PC-3 (cell line): ENCODE measurements around the gene ATXN7L1. TPM values are rescaled to one million over a fixed set of nuclear protein-coding genes. Genes with fewer than 3 reads are reported as not detected.

Source experiments
- ATAC-seq: fragments of 200-7000 bp; cut with Tn5 transposase; 2 replicates; pipeline ENCODE4 v1.9.1; 2020; ENCODE audit warnings: mild to moderate bottlenecking, moderate library complexity
- BruUV-seq: library from RNA; stranded (reverse); fragments of 400-500 nt; replicated peaks from 2 replicates; lab custom pipeline; 2021; lab: Mats Ljungman, UMichigan
- CTCF ChIA-PET: fragments of 300-600 bp; sonication (Branson Sonifier 250); formaldehyde crosslinking; loops from one replicate; lab custom pipeline; 2022; ENCODE audit warnings: antibody characterized with exemption; lab: Charles Lee
- POLR2A ChIA-PET: fragments of 300-600 bp; sonication (Branson Sonifier 250); formaldehyde crosslinking; loops from one replicate; lab custom pipeline; 2022; ENCODE audit warnings: antibody characterized with exemption; ENCODE audit not compliant: unreplicated experiment; lab: Charles Lee
- DNase-seq: peaks from one replicate; pipeline ENCODE4 v3.0.0-alpha.2; 2015
- H2AFZ ChIP-seq: fragments of 300-600 bp; sonication (generic); 2 replicates; pipeline ENCODE4 v1.6.0; 2016; ENCODE audit warnings: antibody characterized with exemption, low read length
- H3F3A ChIP-seq: fragments of 300-600 bp; sonication (generic); one replicate; pipeline ENCODE4 v1.6.0; 2017; ENCODE audit warnings: antibody characterized with exemption, low read length, control low read depth, mild to moderate bottlenecking; ENCODE audit not compliant: unreplicated experiment
- H3K27ac ChIP-seq: fragments of 300-600 bp; sonication (generic); 2 replicates; pipeline ENCODE4 v1.5.1; 2016; ENCODE audit warnings: mild to moderate bottlenecking, low read length
- H3K27me3 ChIP-seq: fragments of 300-600 bp; sonication (generic); 2 replicates; pipeline ENCODE4 v1.6.1; 2016; ENCODE audit warnings: low read length, mixed read lengths
- H3K36me3 ChIP-seq: fragments of 300-600 bp; sonication (generic); 2 replicates; pipeline ENCODE4 v1.6.1; 2016; ENCODE audit warnings: low read depth, mixed run types, low read length, mixed read lengths
- H3K4me1 ChIP-seq: fragments of 300-600 bp; sonication (generic); 2 replicates; pipeline ENCODE4 v1.5.1; 2016; ENCODE audit warnings: low read length; ENCODE audit not compliant: insufficient read depth
- H3K4me2 ChIP-seq: fragments of 300-600 bp; sonication (generic); 2 replicates; pipeline ENCODE4 v1.6.0; 2016; ENCODE audit warnings: low read length
- H3K4me3 ChIP-seq: fragments of 300-600 bp; sonication (generic); 2 replicates; pipeline ENCODE4 v1.5.1; 2016; ENCODE audit warnings: mild to moderate bottlenecking, low read length, mixed read lengths
- H3K79me2 ChIP-seq: fragments of 300-600 bp; sonication (generic); 2 replicates; pipeline ENCODE4 v1.6.1; 2017; ENCODE audit warnings: low read length, mixed read lengths
- H3K9ac ChIP-seq: fragments of 300-600 bp; sonication (generic); 2 replicates; pipeline ENCODE4 v1.6.0; 2016; ENCODE audit warnings: mild to moderate bottlenecking, low read length
- H3K9me2 ChIP-seq: fragments of 300-600 bp; sonication (generic); replicated peaks from 2 replicates; pipeline ENCODE4 v1.6.1; 2016; ENCODE audit warnings: mixed run types, low read length, mixed read lengths
- H3K9me3 ChIP-seq: fragments of 300-600 bp; sonication (generic); 2 replicates; pipeline ENCODE4 v1.6.1; 2016; ENCODE audit warnings: low read length, mixed read lengths
- H4K20me1 ChIP-seq: fragments of 300-600 bp; sonication (generic); 2 replicates; pipeline ENCODE4 v1.6.1; 2016; ENCODE audit warnings: low read length, mixed read lengths
- EZH2 ChIP-seq: fragments of 300-600 bp; sonication (generic); IDR thresholded peaks from one replicate; pipeline ENCODE4 v1.6.1; 2017; ENCODE audit warnings: antibody characterized with exemption, mild to moderate bottlenecking, low read length; ENCODE audit not compliant: unreplicated experiment
- EZH2phosphoT487 ChIP-seq: fragments of 300-600 bp; sonication (generic); IDR thresholded peaks from 2 replicates; pipeline ENCODE4 v1.6.1; 2018; ENCODE audit warnings: mild to moderate bottlenecking, antibody characterized with exemption, low read length, borderline replicate concordance
- intact Hi-C: fragments of 100-400 bp; cut with micrococcal nuclease; formaldehyde crosslinking; loops from 2 replicates; pipeline ENCODE4 v1.9.0; 2023
- total RNA-seq: library from RNA; depleted of rRNA; stranded (reverse); fragments of >200 nt; gene quantifications from 2 replicates; pipeline ENCODE4 v1.2.3, GENCODE V29; 2014
- TF ChIP-seq, protein P1 (sequence below): fragments of 300-600 bp; sonication (generic); conservative IDR thresholded peaks from 2 replicates; pipeline ENCODE4 v1.5.1; 2017; ENCODE audit warnings: antibody characterized with exemption, low read depth, mild to moderate bottlenecking, low read length

ATXN7L1 gene
- total RNA-seq, 1 experiment from 2014 or later, result 16.0 TPM

DNA sequence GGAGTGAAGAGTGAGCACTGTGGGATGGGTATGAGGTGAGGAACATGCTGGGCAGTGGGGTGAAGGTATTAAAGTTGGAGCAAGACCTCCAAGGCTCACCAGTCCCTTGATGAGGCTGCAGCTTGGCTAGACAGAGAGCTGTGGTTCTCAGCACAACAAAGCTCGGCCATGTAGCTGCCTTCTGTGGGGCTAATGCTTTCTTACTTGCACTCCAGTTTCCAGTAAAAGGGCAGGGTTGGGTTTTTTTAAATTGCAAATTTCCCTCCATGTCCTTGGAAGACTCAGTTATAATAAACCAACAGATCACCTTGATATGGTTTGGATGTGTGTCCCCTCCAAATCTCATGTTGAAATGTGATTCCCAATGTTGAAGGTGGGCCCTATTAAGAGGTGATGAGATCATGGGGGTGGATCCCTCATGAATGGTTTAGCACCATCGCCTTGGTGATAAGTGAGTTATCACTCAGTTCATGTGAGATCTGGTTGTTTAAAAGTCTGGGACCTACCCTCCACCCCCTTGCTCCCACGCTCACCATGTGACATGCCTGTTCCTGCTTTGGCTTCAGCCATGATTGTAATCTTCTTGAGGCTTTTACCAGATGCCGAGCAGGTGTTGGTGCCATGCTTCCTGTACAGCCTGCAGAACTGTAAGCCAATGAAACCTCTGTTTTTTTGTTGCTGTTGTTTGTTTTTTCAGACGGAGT lies 55.9 kb downstream of the ATXN7L1 start:
- H3K4me3 ChIP-seq, result no peak overlapping the region
- CTCF ChIA-PET, result no interaction called here
- BruUV-seq, result no TSS peak

DNA sequence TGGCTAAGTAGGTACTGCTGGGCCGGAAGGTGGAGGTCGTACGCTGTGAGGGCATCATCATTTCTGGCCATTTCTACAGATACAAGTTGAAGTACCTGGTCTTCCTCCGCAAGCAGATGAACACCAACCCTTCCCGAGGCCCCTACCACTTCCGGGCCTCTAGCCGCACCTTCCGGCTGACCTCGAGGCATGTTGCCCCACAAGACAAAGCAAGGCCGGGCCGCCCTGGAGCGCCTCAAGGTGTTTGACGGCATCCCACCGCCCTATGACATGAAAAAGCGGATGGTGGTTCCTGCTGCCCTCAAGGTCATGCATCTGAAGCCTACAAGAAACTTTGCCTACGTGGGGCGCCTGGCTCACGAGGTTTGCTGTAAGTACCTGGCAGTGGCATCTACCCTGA lies 56.8 kb downstream of the ATXN7L1 start:
- Histone ChIP-seq H3K9me3 (no peaks in the 10 kb centered on the region), H3K9me2 (no peaks in the 10 kb centered on the region), H3K4me1 (no peaks in the 10 kb centered on the region), H2AFZ (no peak overlapping the region), H3K9ac (no peak overlapping the region), H3K4me3 (no peak overlapping the region), H3F3A (no peaks in the 10 kb centered on the region), H3K36me3 (no peaks in the 10 kb centered on the region), H4K20me1 (no peaks in the 10 kb centered on the region), H3K27ac (no peak overlapping the region), H3K79me2 (no peaks in the 10 kb centered on the region), H3K27me3 (no peaks in the 10 kb centered on the region), H3K4me2 (no peak overlapping the region)
- ChIA-PET POLR2A (no interaction called here), CTCF (no interaction called here)
- no peak for TF ChIP-seq EZH2phosphoT487
- TF ChIP-seq, protein P1, sequence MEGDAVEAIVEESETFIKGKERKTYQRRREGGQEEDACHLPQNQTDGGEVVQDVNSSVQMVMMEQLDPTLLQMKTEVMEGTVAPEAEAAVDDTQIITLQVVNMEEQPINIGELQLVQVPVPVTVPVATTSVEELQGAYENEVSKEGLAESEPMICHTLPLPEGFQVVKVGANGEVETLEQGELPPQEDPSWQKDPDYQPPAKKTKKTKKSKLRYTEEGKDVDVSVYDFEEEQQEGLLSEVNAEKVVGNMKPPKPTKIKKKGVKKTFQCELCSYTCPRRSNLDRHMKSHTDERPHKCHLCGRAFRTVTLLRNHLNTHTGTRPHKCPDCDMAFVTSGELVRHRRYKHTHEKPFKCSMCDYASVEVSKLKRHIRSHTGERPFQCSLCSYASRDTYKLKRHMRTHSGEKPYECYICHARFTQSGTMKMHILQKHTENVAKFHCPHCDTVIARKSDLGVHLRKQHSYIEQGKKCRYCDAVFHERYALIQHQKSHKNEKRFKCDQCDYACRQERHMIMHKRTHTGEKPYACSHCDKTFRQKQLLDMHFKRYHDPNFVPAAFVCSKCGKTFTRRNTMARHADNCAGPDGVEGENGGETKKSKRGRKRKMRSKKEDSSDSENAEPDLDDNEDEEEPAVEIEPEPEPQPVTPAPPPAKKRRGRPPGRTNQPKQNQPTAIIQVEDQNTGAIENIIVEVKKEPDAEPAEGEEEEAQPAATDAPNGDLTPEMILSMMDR, result no peak
- TF ChIP-seq EZH2, result no peak
- BruUV-seq, result no TSS peak
- no peak for ATAC-seq
- intact Hi-C loops, result no loop called here
- no peak for DNase-seq

More for the DNA sequence above, 55.9 kb downstream of the ATXN7L1 start:
- ATAC-seq (no peak), DNase-seq (no peak)
- Histone ChIP-seq H3K9me2 (no peaks in the 10 kb centered on the region), H3F3A (no peaks in the 10 kb centered on the region), H2AFZ (no peak overlapping the region), H3K9ac (no peak overlapping the region), H4K20me1 (no peaks in the 10 kb centered on the region), H3K79me2 (no peaks in the 10 kb centered on the region), H3K27me3 (no peaks in the 10 kb centered on the region), H3K36me3 (no peaks in the 10 kb centered on the region), H3K27ac (no peak overlapping the region), H3K4me1 (no peaks in the 10 kb centered on the region), H3K9me3 (no peaks in the 10 kb centered on the region), H3K4me2 (no peak overlapping the region)
- no peak for TF ChIP-seq EZH2phosphoT487
- TF ChIP-seq EZH2, result no peak
- TF ChIP-seq, protein P1, result no peak
- intact Hi-C loops, result no loop called here
- POLR2A ChIA-PET, result no interaction called here

DNA sequence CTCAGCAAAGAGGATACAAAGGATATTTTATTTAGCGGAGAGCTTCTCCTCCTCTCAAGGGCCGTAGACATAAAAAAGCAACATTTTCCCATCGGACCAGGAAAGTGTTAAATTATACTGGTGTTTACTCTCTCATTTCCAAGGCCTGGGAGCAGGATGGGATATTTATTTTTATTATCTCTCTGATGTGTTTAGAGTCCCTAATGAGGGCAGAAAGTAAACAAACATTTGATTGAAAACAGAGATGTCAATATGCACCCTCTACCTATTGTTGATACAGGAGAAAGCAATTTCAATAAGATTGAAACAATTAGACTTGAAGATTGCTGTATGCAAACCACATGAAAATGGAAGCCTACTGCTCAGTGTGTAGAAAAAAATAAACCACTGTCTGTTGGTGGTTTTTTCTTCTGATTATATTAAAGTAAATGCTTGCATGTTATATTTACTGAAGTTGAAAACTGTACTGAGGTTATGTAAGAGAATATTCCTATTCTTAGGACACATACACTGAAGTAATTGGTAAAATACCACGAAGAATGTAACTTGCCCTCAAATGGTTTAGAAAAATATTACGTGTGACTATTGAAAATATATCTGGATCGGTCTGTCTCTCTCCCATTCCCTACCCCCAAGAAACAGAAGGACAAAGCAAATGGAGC lies 59.3 kb downstream of the ATXN7L1 start:
- POLR2A ChIA-PET, result no interaction called here
- BruUV-seq, result no TSS peak
- no peaks in the 10 kb centered on the region for H3K27me3 ChIP-seq

More for the DNA sequence above, 59.3 kb downstream of the ATXN7L1 start:
- intact Hi-C loops, result no loop called here
- Histone ChIP-seq H3K4me3 (no peak overlapping the region), H3F3A (no peaks in the 10 kb centered on the region), H3K4me2 (no peak overlapping the region), H3K79me2 (no peaks in the 10 kb centered on the region), H3K4me1 (no peaks in the 10 kb centered on the region), H3K36me3 (no peaks in the 10 kb centered on the region), H3K9me3 (no peaks in the 10 kb centered on the region), H3K27ac (no peak overlapping the region), H2AFZ (no peak overlapping the region), H4K20me1 (no peaks in the 10 kb centered on the region), H3K9ac (no peak overlapping the region), H3K9me2 (no peaks in the 10 kb centered on the region)
- ATAC-seq (no peak), DNase-seq (no peak)
- TF ChIP-seq, protein P1, result no peak
- no peak for TF ChIP-seq EZH2phosphoT487
- no peak for TF ChIP-seq EZH2
- CTCF ChIA-PET, result no interaction called here
